Endodermal cell (in vitro differentiated cells): ENCODE data around the gene CHST9. TPM values are rescaled to one million over a fixed set of nuclear protein-coding genes. Genes with fewer than 3 reads are reported as not detected.
A peak's percentile ranks its signal among the peaks of the same experiment; 100 is the strongest.

ENCODE experiments used
- DNase-seq: peaks from one replicate; pipeline ENCODE4 v3.0.0-alpha.2; 2017
- H3K27ac ChIP-seq: 2 replicates; pipeline ENCODE4 v1.5.1; 2013; ENCODE audit warnings: mild to moderate bottlenecking, low read depth, low read length, moderate library complexity
- H3K27me3 ChIP-seq: 2 replicates; pipeline ENCODE4 v1.6.1; 2013; ENCODE audit warnings: mild to moderate bottlenecking, low read length, moderate library complexity; ENCODE audit not compliant: insufficient read depth, control insufficient read depth, poor library complexity, severe bottlenecking
- H3K36me3 ChIP-seq: 2 replicates; pipeline ENCODE4 v1.7.0; 2013; ENCODE audit warnings: mild to moderate bottlenecking, low read length, moderate library complexity; ENCODE audit not compliant: control insufficient read depth, insufficient read depth
- H3K4me1 ChIP-seq: one replicate; pipeline ENCODE4 v1.7.0; 2013; ENCODE audit warnings: low read length; ENCODE audit not compliant: control insufficient read depth, insufficient read depth
- H3K4me3 ChIP-seq: 2 replicates; pipeline ENCODE4 v1.5.1; 2013; ENCODE audit warnings: mild to moderate bottlenecking, low read length, moderate library complexity
- H3K9ac ChIP-seq: 2 replicates; pipeline ENCODE4 v1.6.1; 2013; ENCODE audit warnings: mild to moderate bottlenecking, low read length, moderate library complexity; ENCODE audit not compliant: poor library complexity, severe bottlenecking; ENCODE audit errors: extremely low read depth
- H3K9me3 ChIP-seq: 2 replicates; pipeline ENCODE4 v1.6.1; 2013; ENCODE audit warnings: mild to moderate bottlenecking, low read length, moderate library complexity; ENCODE audit not compliant: control insufficient read depth
- H3K27ac Mint-ChIP-seq: 2 replicates; pipeline ENCODE4 v1.8.0; 2020; ENCODE audit warnings: mixed read lengths
- H3K27me3 Mint-ChIP-seq: 2 replicates; pipeline ENCODE4 v1.8.0; 2021; ENCODE audit warnings: mild to moderate bottlenecking, mixed read lengths; ENCODE audit not compliant: insufficient read depth
- H3K36me3 Mint-ChIP-seq: 2 replicates; pipeline ENCODE4 v1.8.0; 2020; ENCODE audit warnings: low read depth, mixed read lengths
- H3K4me1 Mint-ChIP-seq: 2 replicates; pipeline ENCODE4 v1.8.0; 2020; ENCODE audit warnings: mixed read lengths
- H3K4me3 Mint-ChIP-seq: 2 replicates; pipeline ENCODE4 v1.8.0; 2020; ENCODE audit warnings: mild to moderate bottlenecking, moderate library complexity, mixed read lengths
- H3K9me3 Mint-ChIP-seq: 2 replicates; pipeline ENCODE4 v1.8.0; 2020; ENCODE audit warnings: mild to moderate bottlenecking, mixed read lengths
- WGBS, 2 experiments: methylation state at CpG; one replicate each; pipeline versions ENCODE4 v1.1.5 to v1.1.7; 2013; ENCODE audit warnings: missing lambda C conversion rate in 2 of 2, mixed read lengths in 1 of 2; ENCODE audit not compliant: insufficient coverage in 1 of 2, insufficient read length in 1 of 2; 5-methylcytosine and 5-hydroxymethylcytosine counted together
- total RNA-seq, 2 donors: library from RNA; stranded (reverse); fragmentation: NEBNext Ultra II Directional in 1 of 2; extraction: Animal tissue kit (Norgen Biotek cat#: 25700) in 1 of 2; gene quantifications; 2 replicates in 1 of 2; 3 replicates in 1 of 2; pipeline ENCODE4 v1.2.1, GENCODE V29; 2021
- TF ChIP-seq, protein P1 (sequence below): fragments of 200-600 bp; sonication (generic); conservative IDR thresholded peaks from 2 replicates; pipeline ENCODE4 v1.5.0; 2021; ENCODE audit warnings: antibody characterized with exemption, mild to moderate bottlenecking

CHST9 gene
- total RNA-seq, 2 donors from 2014 or later, result 47.5 to 75.8 TPM

DNA sequence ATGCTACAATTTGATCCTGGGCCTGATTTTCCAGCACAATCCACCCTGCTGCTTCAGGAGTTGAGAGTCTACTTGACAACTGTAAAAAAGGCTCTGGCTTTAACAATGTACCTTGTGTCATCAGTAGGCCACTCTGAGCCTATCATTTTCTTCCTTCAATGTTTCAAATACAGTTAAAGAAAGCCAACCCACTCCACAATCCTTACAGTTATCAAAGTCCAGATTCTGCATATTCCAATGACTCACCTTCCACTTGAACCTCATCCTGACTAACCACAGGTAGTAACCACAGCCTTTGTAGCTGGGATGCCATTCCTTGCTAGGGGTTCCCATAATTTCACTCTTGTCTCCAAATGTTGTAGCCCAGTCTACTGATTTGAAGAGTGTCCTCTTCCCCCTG is 284.1 kb downstream of the CHST9 start:
- H3K9ac ChIP-seq, result no peak overlapping the region

DNA sequence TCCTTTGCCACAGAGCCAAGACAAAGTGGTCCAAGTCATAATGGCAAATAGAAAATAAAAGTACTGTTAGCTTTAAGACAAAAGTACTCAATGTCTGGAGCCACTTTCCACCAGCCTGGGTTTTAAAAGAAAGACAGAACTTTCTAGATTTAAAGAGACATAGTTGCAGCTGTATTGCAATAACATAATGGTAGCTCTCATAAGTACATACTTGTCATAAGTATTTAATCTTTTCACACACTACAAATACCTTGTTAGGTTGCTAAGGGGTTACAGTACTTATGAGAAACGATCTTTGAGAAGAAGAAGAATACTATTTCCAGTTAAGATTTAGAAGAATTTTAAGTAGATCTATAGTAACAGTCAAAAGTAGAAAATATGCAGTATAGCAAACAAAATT is 290.7 kb downstream of the CHST9 start:
- Mint-ChIP-seq H3K27me3 (no peaks in the 10 kb centered on the region), H3K9me3 (no peaks in the 10 kb centered on the region), H3K4me3 (no peak overlapping the region), H3K36me3 (no peaks in the 10 kb centered on the region), H3K27ac (no peak overlapping the region), H3K4me1 (no peaks in the 10 kb centered on the region)
- TF ChIP-seq, protein P1, sequence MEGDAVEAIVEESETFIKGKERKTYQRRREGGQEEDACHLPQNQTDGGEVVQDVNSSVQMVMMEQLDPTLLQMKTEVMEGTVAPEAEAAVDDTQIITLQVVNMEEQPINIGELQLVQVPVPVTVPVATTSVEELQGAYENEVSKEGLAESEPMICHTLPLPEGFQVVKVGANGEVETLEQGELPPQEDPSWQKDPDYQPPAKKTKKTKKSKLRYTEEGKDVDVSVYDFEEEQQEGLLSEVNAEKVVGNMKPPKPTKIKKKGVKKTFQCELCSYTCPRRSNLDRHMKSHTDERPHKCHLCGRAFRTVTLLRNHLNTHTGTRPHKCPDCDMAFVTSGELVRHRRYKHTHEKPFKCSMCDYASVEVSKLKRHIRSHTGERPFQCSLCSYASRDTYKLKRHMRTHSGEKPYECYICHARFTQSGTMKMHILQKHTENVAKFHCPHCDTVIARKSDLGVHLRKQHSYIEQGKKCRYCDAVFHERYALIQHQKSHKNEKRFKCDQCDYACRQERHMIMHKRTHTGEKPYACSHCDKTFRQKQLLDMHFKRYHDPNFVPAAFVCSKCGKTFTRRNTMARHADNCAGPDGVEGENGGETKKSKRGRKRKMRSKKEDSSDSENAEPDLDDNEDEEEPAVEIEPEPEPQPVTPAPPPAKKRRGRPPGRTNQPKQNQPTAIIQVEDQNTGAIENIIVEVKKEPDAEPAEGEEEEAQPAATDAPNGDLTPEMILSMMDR, result no peak
- Histone ChIP-seq H3K9me3 (no peaks in the 10 kb centered on the region), H3K9ac (no peak overlapping the region), H3K4me3 (no peak overlapping the region), H3K4me1 (no peaks in the 10 kb centered on the region), H3K27me3 (no peaks in the 10 kb centered on the region), H3K36me3 (no peaks in the 10 kb centered on the region), H3K27ac (no peak overlapping the region)
- DNase-seq, result no peak
- WGBS, 2 experiments, result no CpG with 5 or more reads among the region's 1 CpG

More for the DNA sequence above, 284.1 kb downstream of the CHST9 start:
- peaks cover 8% of the 10 kb centered on the region for H3K36me3 Mint-ChIP-seq
- peaks cover 34% of the 10 kb centered on the region for H3K9me3 Mint-ChIP-seq
- no peaks in the 10 kb centered on the region for H3K27me3 Mint-ChIP-seq
- Histone ChIP-seq H3K27me3 (no peaks in the 10 kb centered on the region), H3K27ac (no peak overlapping the region), H3K36me3 (no peaks in the 10 kb centered on the region), H3K4me1 (no peaks in the 10 kb centered on the region), H3K9me3 (peaks cover 19% of the 10 kb centered on the region), H3K4me3 (no peak overlapping the region)
- no peak overlapping the region for H3K27ac Mint-ChIP-seq
- H3K4me3 Mint-ChIP-seq, result no peak overlapping the region
- no peaks in the 10 kb centered on the region for H3K4me1 Mint-ChIP-seq
- no peak for DNase-seq
- TF ChIP-seq, protein P1, result no peak

DNA sequence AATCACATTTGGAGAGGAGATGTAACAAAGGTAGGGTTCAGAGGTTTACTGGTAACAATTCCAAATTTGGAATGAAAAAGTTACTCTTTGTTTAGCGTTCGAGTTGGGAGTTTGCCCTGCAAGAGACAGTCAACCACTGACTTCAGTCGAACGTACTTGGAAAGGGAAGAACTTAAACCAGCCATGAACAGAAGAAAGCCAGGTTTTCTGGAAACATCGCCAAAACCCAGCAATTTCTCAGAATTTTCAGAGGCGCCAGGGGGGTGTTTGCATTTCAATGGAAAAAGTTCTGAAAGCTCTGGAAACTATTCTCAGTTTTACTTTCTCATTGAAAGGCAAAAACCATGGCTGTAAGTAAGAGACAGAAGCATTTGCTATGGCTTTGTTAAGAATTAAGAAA is 291.1 kb downstream of the CHST9 start:
- no peaks in the 10 kb centered on the region for H3K9me3 Mint-ChIP-seq
- H3K36me3 Mint-ChIP-seq, result no peaks in the 10 kb centered on the region
- no peak overlapping the region for H3K27ac Mint-ChIP-seq
- H3K4me1 ChIP-seq, result no peaks in the 10 kb centered on the region
- TF ChIP-seq, protein P1, result no peak
- no peak overlapping the region for H3K27ac ChIP-seq
- H3K9ac ChIP-seq, result no peak overlapping the region
- no peaks in the 10 kb centered on the region for H3K9me3 ChIP-seq
- no peaks in the 10 kb centered on the region for H3K27me3 Mint-ChIP-seq
- H3K4me1 Mint-ChIP-seq, result no peaks in the 10 kb centered on the region
- H3K4me3 ChIP-seq, result no peak overlapping the region
- DNase-seq, result peak; percentile 44
- H3K4me3 Mint-ChIP-seq, result no peak overlapping the region
- no peaks in the 10 kb centered on the region for H3K36me3 ChIP-seq
- 19 to 34% methylated on average over 6 of the region's 6 CpGs for WGBS, 2 experiments
- H3K27me3 ChIP-seq, result no peaks in the 10 kb centered on the region
